ENCODE data around the gene IFI30.

IFI30 gene

DNA sequence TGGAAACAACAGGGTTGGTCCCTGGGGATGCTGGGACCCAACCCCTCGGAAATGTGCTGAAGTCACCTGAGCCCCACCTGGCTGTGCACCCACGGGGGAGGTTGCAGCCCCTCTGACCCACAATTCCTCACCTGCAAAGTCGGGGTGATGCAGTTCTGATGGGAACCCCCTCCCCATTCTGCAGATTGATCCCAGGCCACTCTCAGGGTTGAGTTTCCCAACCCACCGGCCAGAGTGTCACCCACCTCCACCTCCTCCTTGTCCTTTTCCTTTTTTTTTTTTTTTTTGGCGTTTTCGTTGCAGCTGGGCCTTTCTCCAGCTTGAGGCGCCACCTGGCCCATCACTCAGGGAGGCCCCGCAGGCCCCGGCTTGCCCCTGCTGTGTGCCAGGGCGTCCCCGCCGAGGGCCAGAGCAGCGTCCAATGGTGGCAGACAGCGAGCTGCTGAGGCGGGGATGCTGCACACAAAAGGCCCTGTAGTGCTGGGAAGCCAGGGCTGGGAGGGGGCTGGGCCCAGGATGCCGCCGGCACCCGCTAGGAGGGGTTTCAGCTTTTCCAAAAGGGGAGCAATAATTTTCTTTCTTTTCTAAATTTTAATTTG, 16.0 kb upstream of the IFI30 start:
- TF ChIP-seq GATA3 (IDR thresholded peaks at IDR 0.05; ENCODE audit: low read depth, low read length), result no peak
- no peak for TF ChIP-seq GATA2 (IDR thresholded peaks at IDR 0.05; ENCODE audit: low read depth, low read length)

DNA sequence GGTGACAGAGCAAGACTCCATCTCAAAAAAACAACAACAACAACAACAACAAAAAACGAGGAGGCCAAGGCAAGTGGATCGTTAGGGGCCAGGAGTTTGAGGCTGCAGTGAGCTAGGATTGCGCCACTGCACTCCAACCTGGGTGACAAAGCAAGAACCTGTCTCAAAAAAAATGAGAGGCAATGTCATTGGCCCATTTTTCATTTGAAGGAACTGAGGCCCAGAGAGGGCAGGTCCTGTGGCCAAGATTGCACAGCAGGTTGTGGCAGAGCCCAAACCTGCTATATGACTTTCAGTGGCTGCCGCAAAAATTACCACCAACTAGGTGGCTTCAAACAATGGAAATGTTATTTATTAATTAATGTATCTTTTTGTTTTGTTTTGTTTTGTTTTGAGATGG, 15.1 kb upstream of the IFI30 start:
- TF ChIP-seq GATA3 (IDR thresholded peaks at IDR 0.05; ENCODE audit: low read depth, low read length) (no peak), GATA2 (IDR thresholded peaks at IDR 0.05; ENCODE audit: low read depth, low read length) (no peak)

DNA sequence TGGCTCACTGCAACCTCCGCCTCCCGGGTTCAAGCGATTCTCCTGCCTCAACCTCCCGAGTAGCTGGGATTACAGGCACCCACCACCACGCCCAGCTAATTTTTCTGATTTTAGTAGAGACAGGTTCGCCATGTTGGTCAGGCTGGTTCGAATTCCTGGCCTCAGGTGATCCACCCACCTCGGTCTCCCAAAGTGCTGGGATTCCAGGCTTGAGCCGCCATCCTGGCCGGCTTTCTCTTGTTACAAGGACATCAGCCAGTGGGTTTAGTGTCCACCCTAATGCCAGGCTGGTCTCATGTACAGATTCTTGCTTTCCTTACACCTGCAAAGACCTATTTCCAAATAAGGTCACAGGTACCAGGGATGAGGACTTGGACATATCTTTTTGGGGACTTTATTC, 13.8 kb upstream of the IFI30 start:
- TF ChIP-seq GATA2 (IDR thresholded peaks at IDR 0.05; ENCODE audit: low read depth, low read length) (no peak), GATA3 (IDR thresholded peaks at IDR 0.05; ENCODE audit: low read depth, low read length) (no peak)

DNA sequence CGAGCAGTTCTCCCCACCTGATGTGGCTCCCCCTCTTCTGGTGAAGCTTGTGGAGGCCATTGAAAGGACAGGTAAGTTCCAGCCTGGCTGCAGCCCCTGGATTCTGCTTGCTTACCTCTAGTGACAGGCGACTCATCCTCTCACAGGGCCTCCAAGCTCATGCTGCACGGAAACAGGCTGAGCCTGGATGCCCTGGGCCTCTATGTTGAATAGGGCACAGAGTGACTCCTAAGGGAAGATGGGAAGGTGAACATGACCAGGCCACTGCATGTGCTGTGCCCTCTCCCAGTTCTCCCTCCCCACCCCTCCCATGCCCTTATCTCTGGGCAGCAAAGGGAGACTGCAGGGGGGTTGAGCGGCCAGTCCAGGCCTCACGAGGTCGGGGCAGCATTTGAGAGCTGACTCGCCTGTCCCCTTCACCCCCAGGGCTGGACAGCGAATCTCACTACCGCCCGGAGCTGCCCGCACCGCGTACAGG, 13.1 kb upstream of the IFI30 start:
- no peak for TF ChIP-seq GATA3 (IDR thresholded peaks at IDR 0.05; ENCODE audit: low read depth, low read length)
- TF ChIP-seq GATA2 (IDR thresholded peaks at IDR 0.05; ENCODE audit: low read depth, low read length), result 0 out of 2 replicates have a peak, but pooled peaks have one; percentile 31

DNA sequence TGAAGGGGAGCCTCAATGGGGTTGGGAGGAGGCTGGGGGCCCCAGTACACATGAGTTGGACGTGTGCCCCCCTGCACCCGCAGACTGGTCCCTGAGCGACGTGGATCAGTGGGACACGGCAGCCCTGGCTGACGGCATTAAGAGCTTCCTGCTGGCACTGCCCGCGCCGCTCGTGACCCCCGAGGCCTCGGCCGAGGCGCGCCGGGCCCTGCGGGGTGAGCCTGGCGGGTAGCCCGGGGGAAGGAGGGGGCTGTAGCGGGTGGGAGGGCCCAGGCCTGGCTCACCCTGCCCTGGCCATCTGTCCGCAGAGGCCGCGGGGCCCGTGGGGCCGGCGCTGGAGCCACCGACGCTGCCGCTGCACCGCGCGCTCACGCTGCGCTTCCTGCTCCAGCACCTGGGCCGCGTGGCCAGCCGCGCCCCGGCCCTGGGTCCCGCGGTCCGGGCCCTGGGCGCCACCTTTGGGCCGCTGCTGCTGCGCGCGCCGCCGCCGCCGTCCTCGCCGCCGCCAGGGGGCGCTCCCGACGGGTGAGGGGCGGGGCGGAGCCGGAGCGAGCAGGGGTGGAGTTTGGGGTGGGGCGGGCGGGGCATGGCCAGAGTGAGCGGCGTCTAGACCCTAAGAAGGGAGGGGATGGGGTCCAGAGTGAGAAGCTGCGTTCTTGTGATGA, 12.5 kb upstream of the IFI30 start:
- TF ChIP-seq GATA3 (IDR thresholded peaks at IDR 0.05; ENCODE audit: low read depth, low read length) (no peak), GATA2 (IDR thresholded peaks at IDR 0.05; ENCODE audit: low read depth, low read length) (no peak)

DNA sequence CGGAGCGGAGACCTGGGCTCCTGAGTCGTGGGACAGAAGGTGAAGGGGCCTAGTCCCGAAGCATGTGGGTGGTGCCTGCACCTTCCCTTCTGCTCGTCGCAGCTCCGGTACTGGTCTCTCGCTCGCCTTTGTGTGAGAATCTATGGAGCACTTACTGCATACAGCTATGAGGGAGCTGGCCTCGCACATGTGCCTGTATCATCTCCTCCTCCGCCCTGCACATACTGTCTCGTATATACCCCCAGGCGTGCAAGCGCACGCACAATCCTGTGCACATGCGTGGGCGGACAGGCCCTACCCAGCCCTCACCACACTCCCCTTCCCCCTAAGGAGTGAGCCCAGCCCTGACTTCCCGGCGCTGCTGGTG, 12.0 kb upstream of the IFI30 start:
- no peak for TF ChIP-seq GATA2 (IDR thresholded peaks at IDR 0.05; ENCODE audit: low read depth, low read length)
- TF ChIP-seq GATA3 (IDR thresholded peaks at IDR 0.05; ENCODE audit: low read depth, low read length), result no peak

DNA sequence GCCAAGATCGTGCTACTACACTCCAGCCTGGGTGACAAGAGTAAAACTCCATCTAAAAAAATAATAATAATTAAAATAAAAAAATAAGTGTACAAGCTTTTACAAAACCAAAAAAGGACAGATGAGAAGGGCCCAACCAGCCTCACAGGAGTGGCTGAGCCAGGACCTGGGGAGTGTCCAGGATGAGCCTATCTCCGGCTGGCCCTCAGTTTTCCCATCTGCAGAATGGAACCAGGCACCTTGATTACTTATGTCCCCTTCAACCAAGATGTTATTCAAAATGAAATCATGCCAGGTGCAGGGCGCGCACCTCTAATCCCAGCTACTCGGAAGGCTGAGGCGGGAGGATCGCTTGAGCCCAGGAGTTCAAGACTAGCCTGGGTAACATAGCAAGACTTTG, 9.5 kb upstream of the IFI30 start:
- TF ChIP-seq GATA3 (IDR thresholded peaks at IDR 0.05; ENCODE audit: low read depth, low read length), result no peak
- TF ChIP-seq GATA2 (IDR thresholded peaks at IDR 0.05; ENCODE audit: low read depth, low read length), result no peak

DNA sequence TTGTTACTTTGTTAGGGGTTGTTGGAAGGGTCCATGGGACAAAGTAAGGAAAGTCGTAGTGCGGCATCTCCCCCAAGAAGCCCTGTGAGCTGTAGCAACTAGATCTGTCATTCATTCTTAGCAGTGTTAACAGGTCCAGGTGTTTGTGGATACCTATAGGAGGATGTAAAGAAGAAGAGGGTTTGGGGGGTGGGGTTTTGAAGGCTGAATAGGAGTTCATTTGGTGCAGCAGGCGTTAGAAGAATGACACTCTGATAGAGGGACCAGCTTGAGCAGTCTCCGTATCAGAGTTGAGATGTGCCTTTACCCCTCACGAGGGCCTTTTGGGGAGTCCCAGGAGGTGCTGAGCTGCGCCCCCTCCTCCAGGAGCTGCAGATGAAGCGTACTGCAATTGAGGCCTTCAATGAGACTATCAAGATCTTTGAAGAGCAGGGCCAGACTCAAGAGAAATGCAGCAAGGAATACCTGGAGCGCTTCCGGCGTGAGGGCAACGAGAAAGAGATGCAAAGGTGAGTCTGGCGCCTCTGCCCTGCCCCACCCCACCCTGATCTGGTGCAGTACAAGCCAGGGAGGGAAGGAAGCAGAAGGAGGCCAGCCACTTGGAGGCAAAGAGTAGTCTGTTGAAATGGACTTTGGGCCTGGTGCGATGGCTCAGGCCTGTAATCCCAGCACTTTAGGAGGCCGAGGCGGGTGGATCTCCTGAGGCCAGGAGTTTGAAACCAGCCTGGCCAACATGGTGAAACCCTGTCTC, 7.6 kb upstream of the IFI30 start:
- TF ChIP-seq GATA2 (IDR thresholded peaks at IDR 0.05; ENCODE audit: low read depth, low read length) (no peak), GATA3 (IDR thresholded peaks at IDR 0.05; ENCODE audit: low read depth, low read length) (no peak)

DNA sequence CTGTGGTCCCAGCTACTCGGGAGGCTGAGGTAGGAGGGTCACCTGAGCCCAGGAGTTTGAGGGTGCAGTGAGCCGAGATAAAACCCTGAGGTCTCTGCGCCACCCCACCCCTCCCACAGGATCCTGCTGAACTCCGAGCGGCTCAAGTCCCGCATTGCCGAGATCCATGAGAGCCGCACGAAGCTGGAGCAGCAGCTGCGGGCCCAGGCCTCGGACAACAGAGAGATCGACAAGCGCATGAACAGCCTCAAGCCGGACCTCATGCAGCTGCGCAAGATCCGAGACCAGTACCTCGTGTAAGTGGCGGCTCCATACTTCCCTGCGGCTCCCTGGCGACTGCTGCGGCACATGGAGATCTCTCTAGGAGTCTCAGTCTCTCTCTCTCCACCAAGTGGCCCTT, 6.6 kb upstream of the IFI30 start:
- no peak for TF ChIP-seq GATA2 (IDR thresholded peaks at IDR 0.05; ENCODE audit: low read depth, low read length)
- TF ChIP-seq GATA3 (IDR thresholded peaks at IDR 0.05; ENCODE audit: low read depth, low read length), result no peak

DNA sequence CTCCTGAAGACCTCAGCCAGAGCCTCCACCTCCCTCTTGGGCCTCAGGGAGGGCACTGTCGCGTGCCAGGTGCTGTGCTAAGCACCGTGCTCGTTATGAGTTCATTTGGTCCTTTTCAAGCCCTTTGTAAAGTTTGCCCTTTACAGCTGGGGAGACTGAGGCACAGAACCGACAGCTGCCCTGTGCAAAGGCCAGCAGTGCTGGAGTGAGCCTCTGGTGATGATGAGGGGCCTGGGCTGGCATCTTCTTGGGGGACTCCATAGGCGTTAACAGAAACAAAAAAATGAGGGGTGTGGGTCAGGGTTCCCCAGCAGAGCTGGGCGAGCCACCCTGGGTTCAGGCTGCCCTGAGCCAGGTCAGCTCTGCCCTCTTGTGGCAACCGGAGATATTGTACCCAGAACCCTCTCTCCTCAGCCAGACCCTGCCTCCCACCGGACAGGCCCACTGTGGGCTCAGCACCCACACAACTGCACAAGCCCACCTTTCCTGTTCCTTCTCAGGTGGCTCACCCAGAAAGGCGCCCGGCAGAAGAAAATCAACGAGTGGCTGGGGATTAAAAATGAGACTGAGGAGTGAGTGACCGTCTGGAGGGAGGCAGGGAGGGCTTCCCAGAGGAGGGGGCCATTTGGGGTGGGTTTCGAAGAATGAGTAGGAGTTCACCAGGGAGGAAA, 5.5 kb upstream of the IFI30 start:
- TF ChIP-seq GATA3 (IDR thresholded peaks at IDR 0.05; ENCODE audit: low read depth, low read length) (no peak), GATA2 (IDR thresholded peaks at IDR 0.05; ENCODE audit: low read depth, low read length) (no peak)

DNA sequence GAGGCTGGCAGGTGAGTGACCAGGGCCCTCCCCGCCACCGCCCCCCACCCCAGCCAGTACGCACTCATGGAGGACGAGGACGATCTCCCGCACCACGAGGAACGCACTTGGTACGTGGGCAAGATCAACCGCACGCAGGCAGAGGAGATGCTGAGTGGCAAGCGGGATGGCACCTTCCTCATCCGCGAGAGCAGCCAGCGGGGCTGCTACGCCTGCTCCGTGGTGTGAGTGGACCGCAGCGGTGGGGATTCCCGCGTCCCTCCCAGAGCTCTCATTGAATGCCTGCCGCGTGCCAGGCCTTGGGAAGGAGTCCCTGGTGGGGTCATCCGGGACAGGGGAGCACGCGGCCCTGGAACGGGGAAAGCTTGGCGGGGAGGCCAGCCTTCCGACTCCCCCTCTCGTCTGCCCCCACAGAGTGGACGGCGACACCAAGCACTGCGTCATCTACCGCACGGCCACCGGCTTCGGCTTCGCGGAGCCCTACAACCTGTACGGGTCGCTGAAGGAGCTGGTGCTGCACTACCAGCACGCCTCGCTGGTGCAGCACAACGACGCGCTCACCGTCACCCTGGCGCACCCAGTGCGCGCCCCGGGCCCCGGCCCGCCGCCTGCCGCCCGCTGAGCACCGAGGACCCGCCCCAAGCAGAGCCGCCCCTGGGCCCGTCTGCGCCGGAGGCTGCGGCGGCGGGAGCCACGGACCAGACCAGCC, 4.8 kb upstream of the IFI30 start:
- TF ChIP-seq GATA2 (IDR thresholded peaks at IDR 0.05; ENCODE audit: low read depth, low read length) (no peak), GATA3 (IDR thresholded peaks at IDR 0.05; ENCODE audit: low read depth, low read length) (no peak)

DNA sequence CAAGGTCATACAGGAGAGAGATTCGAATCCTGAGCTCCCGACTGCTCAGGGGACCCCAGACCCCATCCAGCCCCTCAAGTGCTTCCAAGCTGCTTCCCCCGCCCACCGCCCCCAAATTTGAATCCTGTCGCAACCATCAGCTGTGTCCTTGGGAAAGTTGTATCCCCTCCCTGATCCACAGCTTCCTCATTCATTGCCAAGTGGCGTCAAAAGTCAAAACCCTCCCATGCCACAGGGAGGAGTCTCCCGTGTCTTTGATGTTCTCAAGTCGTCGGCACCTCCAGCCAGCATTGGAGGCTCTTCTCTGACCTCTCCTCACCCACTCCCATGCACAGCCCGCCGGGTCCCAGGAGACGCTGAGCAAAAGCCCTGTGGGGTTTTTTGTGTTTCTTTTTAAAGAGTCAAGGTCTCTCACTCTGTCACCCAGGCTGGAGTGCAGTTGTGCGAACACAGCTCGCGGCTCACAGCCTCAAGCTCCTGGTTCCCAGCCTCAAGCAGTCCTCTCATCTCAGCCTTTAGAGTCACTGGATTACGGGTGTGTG, 2.8 kb upstream of the IFI30 start:
- TF ChIP-seq GATA2 (IDR thresholded peaks at IDR 0.05; ENCODE audit: low read depth, low read length) (no peak), GATA3 (IDR thresholded peaks at IDR 0.05; ENCODE audit: low read depth, low read length) (no peak)

DNA sequence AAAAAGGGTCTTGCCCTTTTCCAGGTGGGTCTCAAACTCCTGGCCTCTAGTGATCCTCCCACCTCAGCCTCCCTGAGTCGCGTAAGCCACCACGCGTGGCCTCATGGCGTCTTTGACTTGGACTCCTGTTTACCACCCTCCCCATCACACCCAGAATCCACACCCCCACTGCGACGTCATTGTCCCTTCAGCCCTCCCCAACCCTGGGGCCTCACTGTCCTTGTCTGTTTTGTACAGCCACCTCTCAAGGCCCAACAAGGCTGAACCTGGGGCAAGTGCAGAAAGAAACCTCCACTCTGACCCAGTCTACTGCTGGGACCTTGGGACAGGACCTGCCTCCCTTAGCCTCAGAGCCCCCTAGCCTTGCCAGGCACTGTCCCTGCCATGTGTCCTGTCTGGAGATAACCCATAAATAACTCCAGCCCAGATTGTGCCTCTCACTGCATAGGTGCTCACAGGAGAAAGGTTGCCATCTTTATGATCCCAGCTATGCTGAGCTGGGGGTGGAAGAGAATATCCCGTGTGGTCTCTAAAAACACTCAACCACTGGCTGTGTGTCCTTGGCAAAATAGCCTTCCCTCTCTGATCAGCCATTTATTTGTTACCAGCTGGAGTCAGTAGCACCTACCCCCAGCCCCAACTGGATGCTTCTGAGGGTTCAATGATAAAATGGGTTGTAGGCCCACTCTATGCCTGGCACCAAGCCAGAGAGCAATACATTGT, 1.8 kb upstream of the IFI30 start:
- TF ChIP-seq GATA2 (IDR thresholded peaks at IDR 0.05; ENCODE audit: low read depth, low read length) (no peak), GATA3 (IDR thresholded peaks at IDR 0.05; ENCODE audit: low read depth, low read length) (no peak)

Measured in SH-SY5Y (cell line).